Panc1 (cell line): ENCODE data around the gene GRIN3B. TPM values are rescaled to one million over a fixed set of nuclear protein-coding genes. Genes with fewer than 3 reads are reported as not detected.

Source experiments
- ATAC-seq: fragments of 200-7000 bp; cut with Tn5 transposase; 2 replicates; pipeline ENCODE4 v1.9.1; 2020; ENCODE audit warnings: mild to moderate bottlenecking, moderate library complexity
- BruUV-seq: library from RNA; stranded (reverse); fragments of 400-500 nt; replicated peaks from 2 replicates; lab custom pipeline; 2021; lab: Mats Ljungman, UMichigan
- CTCF ChIA-PET: fragments of 300-600 bp; sonication (Branson Sonifier 250); formaldehyde crosslinking; loops from one replicate; lab custom pipeline; 2022; ENCODE audit warnings: antibody characterized with exemption; lab: Charles Lee
- POLR2A ChIA-PET: fragments of 300-600 bp; sonication (Branson Sonifier 250); formaldehyde crosslinking; loops from one replicate; lab custom pipeline; 2022; ENCODE audit warnings: antibody characterized with exemption; lab: Charles Lee
- DNase-seq: peaks from one replicate; pipeline ENCODE4 v3.0.0-alpha.2; 2010; ENCODE audit warnings: low read depth, low spot score
- H3K27ac ChIP-seq: 2 replicates; pipeline ENCODE4 v1.5.1; 2011; ENCODE audit warnings: mild to moderate bottlenecking, low read length, inconsistent platforms
- H3K27me3 ChIP-seq: fragments of 200-500 bp; sonication (Bioruptor generic); 2 replicates; pipeline ENCODE4 v1.6.0; 2014; ENCODE audit warnings: low read length, inconsistent platforms; ENCODE audit not compliant: control insufficient read depth, insufficient read depth
- H3K36me3 ChIP-seq: fragments of 200-500 bp; sonication (Bioruptor generic); 2 replicates; pipeline ENCODE4 v1.5.1; 2014; ENCODE audit warnings: inconsistent platforms, mild to moderate bottlenecking, low read length, moderate library complexity; ENCODE audit not compliant: control insufficient read depth, insufficient read depth
- H3K4me1 ChIP-seq: 2 replicates; pipeline ENCODE4 v1.5.1; 2011; ENCODE audit warnings: inconsistent platforms, mild to moderate bottlenecking, low read length, moderate library complexity; ENCODE audit not compliant: control insufficient read depth, insufficient read depth
- H3K4me3 ChIP-seq, 2 experiments: 2 replicates each; pipeline ENCODE4 v1.5.1; 2011 to 2012; ENCODE audit warnings: low read depth in 2 of 2, low read length in 2 of 2, mild to moderate bottlenecking in 2 of 2, inconsistent platforms in 1 of 2, moderate library complexity in 1 of 2
- H3K9me3 ChIP-seq: fragments of 200-500 bp; sonication (Bioruptor generic); 2 replicates; pipeline ENCODE4 v1.5.1; 2014; ENCODE audit warnings: low read depth, mild to moderate bottlenecking, inconsistent platforms, low read length, moderate library complexity; ENCODE audit not compliant: control insufficient read depth, insufficient read depth
- CTCF ChIP-seq: fragments of 450-650 bp; IDR thresholded peaks from 2 replicates; pipeline ENCODE4 v1.5.1; 2017; ENCODE audit warnings: mild to moderate bottlenecking
- POLR2AphosphoS5 ChIP-seq: IDR thresholded peaks from 2 replicates; pipeline ENCODE4 v1.6.1; 2012; ENCODE audit warnings: mild to moderate bottlenecking, low read depth, low read length, moderate library complexity
- REST ChIP-seq, 2 experiments: IDR thresholded peaks; 2 replicates each; pipeline ENCODE4 v1.6.1; 2011 to 2012; ENCODE audit warnings: low read depth in 2 of 2, control low read depth in 1 of 2, low read length in 1 of 2, mild to moderate bottlenecking in 1 of 2, moderate library complexity in 1 of 2; ENCODE audit not compliant: insufficient read depth in 1 of 2
- SIN3A ChIP-seq: IDR thresholded peaks from 2 replicates; pipeline ENCODE4 v1.6.1; 2012; ENCODE audit warnings: low read depth, mild to moderate bottlenecking, low read length, moderate library complexity, borderline replicate concordance; ENCODE audit not compliant: insufficient read depth
- TCF7L2 ChIP-seq: IDR thresholded peaks from 2 replicates; pipeline ENCODE4 v1.6.1; 2011; ENCODE audit warnings: mild to moderate bottlenecking, low read depth, low read length, inconsistent platforms
- in situ Hi-C: cut with HindIII; loops from 2 replicates; pipeline ENCODE4 v1.10.0; 2016; ENCODE audit warnings: low sequenced_read_pairs, low pct_unique_long_range_greater_than_20kb
- intact Hi-C: fragments of 100-400 bp; cut with micrococcal nuclease; formaldehyde crosslinking; loops from one replicate; pipeline ENCODE4 v1.10.0; 2022; ENCODE audit not compliant: unreplicated experiment
- total RNA-seq: library from RNA; stranded (reverse); gene quantifications from one replicate; pipeline ENCODE4 v1.2.1, GENCODE V29; 2021; ENCODE audit not compliant: unreplicated experiment

Gene GRIN3B
- total RNA-seq, 1 experiment from 2014 or later, result 4.6 TPM

- ChIA-PET POLR2A (interaction anchor here (0.6 kb wide), 1 partner anchor 54 kb away, joined by 3 read pairs; no protein-coding TSS in a partner anchor), CTCF (no interaction called here)
- no peak for TF ChIP-seq POLR2AphosphoS5
- no peak for TF ChIP-seq REST (IDR thresholded peaks at IDR 0.05; ENCODE audit: insufficient read depth in 1 of 2, low read depth in 2 of 2, low read length in 1 of 2)
- no peak for TF ChIP-seq CTCF
- Histone ChIP-seq H3K4me3 (no peak overlapping the region), H3K27me3 (no peaks in the 10 kb centered on the region), H3K4me1 (peaks cover 20% of the 10 kb centered on the region), H3K36me3 (no peaks in the 10 kb centered on the region), H3K9me3 (no peaks in the 10 kb centered on the region), H3K27ac (no peak overlapping the region)
- no peak for ATAC-seq
- intact Hi-C loops (no loop called here), in situ Hi-C loops (no loop called here)
- DNase-seq, result no peak
- no TSS peak for BruUV-seq
Measured at GRCh38 chr19:1014161-1015060, 14.2 kb downstream of the GRIN3B start.

DNA sequence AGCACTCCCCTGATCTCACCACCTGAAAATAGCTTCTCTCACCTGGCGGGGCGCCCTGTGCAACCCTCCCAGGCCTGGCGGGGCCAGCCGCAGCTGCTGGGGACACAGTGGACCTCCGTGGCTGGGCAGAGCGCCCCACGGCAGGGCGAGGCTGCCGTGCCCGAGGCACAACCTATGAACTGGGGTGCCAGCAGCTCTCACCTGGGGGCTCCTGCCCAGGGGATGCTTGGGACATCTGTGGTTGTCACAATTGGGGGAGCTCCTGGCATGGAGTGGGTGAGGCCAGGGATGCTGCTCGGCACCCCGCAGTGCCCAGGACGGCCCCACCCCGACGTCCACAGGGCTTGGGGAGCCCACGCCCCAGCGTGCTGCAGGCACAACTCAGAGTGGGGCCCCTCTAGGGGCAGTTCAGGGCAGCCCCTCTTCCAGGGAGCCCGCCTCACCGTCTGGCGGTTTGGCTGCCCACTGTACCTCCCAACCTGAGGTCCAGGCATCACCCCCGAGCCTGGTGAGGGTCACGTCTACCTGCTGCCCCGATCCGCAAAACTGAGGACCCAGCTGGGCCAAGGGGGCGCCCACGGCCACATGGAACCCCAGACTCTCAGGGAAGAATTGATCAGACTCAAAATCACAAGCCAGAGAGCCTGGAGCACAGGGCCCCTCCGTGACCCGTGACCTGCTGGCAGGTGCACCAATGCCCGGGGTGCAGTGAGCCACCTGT is 15.0 kb downstream of the GRIN3B start:
- ChIA-PET CTCF (no interaction called here), POLR2A (interaction anchor here (0.5 to 0.6 kb wide), 2 partner anchors 53 to 90 kb away, joined by 3 read pairs; no protein-coding TSS in a partner anchor)
- Histone ChIP-seq H3K4me1 (peaks cover 20% of the 10 kb centered on the region), H3K36me3 (no peaks in the 10 kb centered on the region), H3K27me3 (no peaks in the 10 kb centered on the region), H3K27ac (no peak overlapping the region), H3K4me3 (no peak overlapping the region), H3K9me3 (no peaks in the 10 kb centered on the region)
- ATAC-seq, result no peak
- no TSS peak for BruUV-seq
- no peak for DNase-seq
- intact Hi-C loops (no loop called here), in situ Hi-C loops (no loop called here)
- TF ChIP-seq REST (IDR thresholded peaks at IDR 0.05; ENCODE audit: insufficient read depth in 1 of 2, low read depth in 2 of 2, low read length in 1 of 2) (no peak), CTCF (no peak), POLR2AphosphoS5 (no peak), TCF7L2 (no peak), SIN3A (no peak)
